Panc1 (cell line): ENCODE data around the gene NRGN. TPM values are rescaled to one million over a fixed set of nuclear protein-coding genes. Genes with fewer than 3 reads are reported as not detected.

Source experiments
- ATAC-seq: fragments of 200-7000 bp; cut with Tn5 transposase; 2 replicates; pipeline ENCODE4 v1.9.1; 2020; ENCODE audit warnings: mild to moderate bottlenecking, moderate library complexity
- BruUV-seq: library from RNA; stranded (reverse); fragments of 400-500 nt; replicated peaks from 2 replicates; lab custom pipeline; 2021; lab: Mats Ljungman, UMichigan
- CTCF ChIA-PET: fragments of 300-600 bp; sonication (Branson Sonifier 250); formaldehyde crosslinking; loops from one replicate; lab custom pipeline; 2022; ENCODE audit warnings: antibody characterized with exemption; lab: Charles Lee
- POLR2A ChIA-PET: fragments of 300-600 bp; sonication (Branson Sonifier 250); formaldehyde crosslinking; loops from one replicate; lab custom pipeline; 2022; ENCODE audit warnings: antibody characterized with exemption; lab: Charles Lee
- DNase-seq: peaks from one replicate; pipeline ENCODE4 v3.0.0-alpha.2; 2010; ENCODE audit warnings: low read depth, low spot score
- H3K27ac ChIP-seq: 2 replicates; pipeline ENCODE4 v1.5.1; 2011; ENCODE audit warnings: mild to moderate bottlenecking, low read length, inconsistent platforms
- H3K27me3 ChIP-seq: fragments of 200-500 bp; sonication (Bioruptor generic); 2 replicates; pipeline ENCODE4 v1.6.0; 2014; ENCODE audit warnings: low read length, inconsistent platforms; ENCODE audit not compliant: control insufficient read depth, insufficient read depth
- H3K36me3 ChIP-seq: fragments of 200-500 bp; sonication (Bioruptor generic); 2 replicates; pipeline ENCODE4 v1.5.1; 2014; ENCODE audit warnings: inconsistent platforms, mild to moderate bottlenecking, low read length, moderate library complexity; ENCODE audit not compliant: control insufficient read depth, insufficient read depth
- H3K4me1 ChIP-seq: 2 replicates; pipeline ENCODE4 v1.5.1; 2011; ENCODE audit warnings: inconsistent platforms, mild to moderate bottlenecking, low read length, moderate library complexity; ENCODE audit not compliant: control insufficient read depth, insufficient read depth
- H3K4me3 ChIP-seq, 2 experiments: 2 replicates each; pipeline ENCODE4 v1.5.1; 2011 to 2012; ENCODE audit warnings: low read depth in 2 of 2, low read length in 2 of 2, mild to moderate bottlenecking in 2 of 2, inconsistent platforms in 1 of 2, moderate library complexity in 1 of 2
- H3K9me3 ChIP-seq: fragments of 200-500 bp; sonication (Bioruptor generic); 2 replicates; pipeline ENCODE4 v1.5.1; 2014; ENCODE audit warnings: low read depth, mild to moderate bottlenecking, inconsistent platforms, low read length, moderate library complexity; ENCODE audit not compliant: control insufficient read depth, insufficient read depth
- POLR2AphosphoS5 ChIP-seq: IDR thresholded peaks from 2 replicates; pipeline ENCODE4 v1.6.1; 2012; ENCODE audit warnings: mild to moderate bottlenecking, low read depth, low read length, moderate library complexity
- SIN3A ChIP-seq: IDR thresholded peaks from 2 replicates; pipeline ENCODE4 v1.6.1; 2012; ENCODE audit warnings: low read depth, mild to moderate bottlenecking, low read length, moderate library complexity, borderline replicate concordance; ENCODE audit not compliant: insufficient read depth
- TCF7L2 ChIP-seq: IDR thresholded peaks from 2 replicates; pipeline ENCODE4 v1.6.1; 2011; ENCODE audit warnings: mild to moderate bottlenecking, low read depth, low read length, inconsistent platforms
- in situ Hi-C: cut with HindIII; loops from 2 replicates; pipeline ENCODE4 v1.10.0; 2016; ENCODE audit warnings: low sequenced_read_pairs, low pct_unique_long_range_greater_than_20kb
- intact Hi-C: fragments of 100-400 bp; cut with micrococcal nuclease; formaldehyde crosslinking; loops from one replicate; pipeline ENCODE4 v1.10.0; 2022; ENCODE audit not compliant: unreplicated experiment
- total RNA-seq: library from RNA; stranded (reverse); gene quantifications from one replicate; pipeline ENCODE4 v1.2.1, GENCODE V29; 2021; ENCODE audit not compliant: unreplicated experiment
- TF ChIP-seq, protein P1 (sequence below): fragments of 450-650 bp; IDR thresholded peaks from 2 replicates; pipeline ENCODE4 v1.5.1; 2017; ENCODE audit warnings: mild to moderate bottlenecking
- TF ChIP-seq, protein P2 (sequence below), 2 experiments: IDR thresholded peaks; 2 replicates each; pipeline ENCODE4 v1.6.1; 2011 to 2012; ENCODE audit warnings: low read depth in 2 of 2, control low read depth in 1 of 2, low read length in 1 of 2, mild to moderate bottlenecking in 1 of 2, moderate library complexity in 1 of 2; ENCODE audit not compliant: insufficient read depth in 1 of 2

NRGN gene
- total RNA-seq, 1 experiment from 2014 or later, result 5.7 TPM

DNA sequence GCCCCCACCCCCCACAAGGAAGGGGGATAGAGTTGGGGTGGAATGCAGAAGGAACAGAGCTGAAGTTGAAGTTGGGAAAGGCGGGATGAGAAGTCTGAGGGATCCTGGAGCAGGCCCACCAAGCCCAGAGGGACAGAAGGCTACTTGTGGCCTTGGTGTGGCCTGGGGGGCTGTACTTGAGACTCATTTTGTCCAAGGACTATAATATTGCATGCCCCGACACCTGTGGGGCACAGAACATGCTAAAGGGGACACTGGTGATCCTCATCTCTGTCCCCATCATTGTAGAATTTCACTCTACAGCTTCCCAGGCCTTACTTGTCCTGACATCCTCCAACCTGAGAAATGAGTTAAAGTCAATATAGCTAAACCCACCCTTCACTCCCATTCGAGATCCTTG is 21.1 kb downstream of the NRGN start:
- ATAC-seq (no peak), DNase-seq (no peak)
- intact Hi-C loops (loop anchor here (5.0 kb wide), 1 partner anchor 36 kb away; no protein-coding TSS in a partner anchor), in situ Hi-C loops (no loop called here)
- H3K4me1 ChIP-seq, result peaks cover 7% of the 10 kb centered on the region; the same call in 1 of the 2 replicates
- no peak overlapping the region for H3K4me3 ChIP-seq
- TF ChIP-seq, protein P1, sequence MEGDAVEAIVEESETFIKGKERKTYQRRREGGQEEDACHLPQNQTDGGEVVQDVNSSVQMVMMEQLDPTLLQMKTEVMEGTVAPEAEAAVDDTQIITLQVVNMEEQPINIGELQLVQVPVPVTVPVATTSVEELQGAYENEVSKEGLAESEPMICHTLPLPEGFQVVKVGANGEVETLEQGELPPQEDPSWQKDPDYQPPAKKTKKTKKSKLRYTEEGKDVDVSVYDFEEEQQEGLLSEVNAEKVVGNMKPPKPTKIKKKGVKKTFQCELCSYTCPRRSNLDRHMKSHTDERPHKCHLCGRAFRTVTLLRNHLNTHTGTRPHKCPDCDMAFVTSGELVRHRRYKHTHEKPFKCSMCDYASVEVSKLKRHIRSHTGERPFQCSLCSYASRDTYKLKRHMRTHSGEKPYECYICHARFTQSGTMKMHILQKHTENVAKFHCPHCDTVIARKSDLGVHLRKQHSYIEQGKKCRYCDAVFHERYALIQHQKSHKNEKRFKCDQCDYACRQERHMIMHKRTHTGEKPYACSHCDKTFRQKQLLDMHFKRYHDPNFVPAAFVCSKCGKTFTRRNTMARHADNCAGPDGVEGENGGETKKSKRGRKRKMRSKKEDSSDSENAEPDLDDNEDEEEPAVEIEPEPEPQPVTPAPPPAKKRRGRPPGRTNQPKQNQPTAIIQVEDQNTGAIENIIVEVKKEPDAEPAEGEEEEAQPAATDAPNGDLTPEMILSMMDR, result no peak
- BruUV-seq, result no TSS peak
- ChIA-PET POLR2A (no interaction called here), CTCF (interaction anchor here (0.7 kb wide), 1 partner anchor 79 kb away, joined by 11 read pairs; no protein-coding TSS in a partner anchor)
- no peaks in the 10 kb centered on the region; the same call in 1 of the 2 replicates for H3K36me3 ChIP-seq
- H3K27me3 ChIP-seq, result no peaks in the 10 kb centered on the region
- no peak overlapping the region for H3K27ac ChIP-seq
- no peaks in the 10 kb centered on the region for H3K9me3 ChIP-seq

DNA sequence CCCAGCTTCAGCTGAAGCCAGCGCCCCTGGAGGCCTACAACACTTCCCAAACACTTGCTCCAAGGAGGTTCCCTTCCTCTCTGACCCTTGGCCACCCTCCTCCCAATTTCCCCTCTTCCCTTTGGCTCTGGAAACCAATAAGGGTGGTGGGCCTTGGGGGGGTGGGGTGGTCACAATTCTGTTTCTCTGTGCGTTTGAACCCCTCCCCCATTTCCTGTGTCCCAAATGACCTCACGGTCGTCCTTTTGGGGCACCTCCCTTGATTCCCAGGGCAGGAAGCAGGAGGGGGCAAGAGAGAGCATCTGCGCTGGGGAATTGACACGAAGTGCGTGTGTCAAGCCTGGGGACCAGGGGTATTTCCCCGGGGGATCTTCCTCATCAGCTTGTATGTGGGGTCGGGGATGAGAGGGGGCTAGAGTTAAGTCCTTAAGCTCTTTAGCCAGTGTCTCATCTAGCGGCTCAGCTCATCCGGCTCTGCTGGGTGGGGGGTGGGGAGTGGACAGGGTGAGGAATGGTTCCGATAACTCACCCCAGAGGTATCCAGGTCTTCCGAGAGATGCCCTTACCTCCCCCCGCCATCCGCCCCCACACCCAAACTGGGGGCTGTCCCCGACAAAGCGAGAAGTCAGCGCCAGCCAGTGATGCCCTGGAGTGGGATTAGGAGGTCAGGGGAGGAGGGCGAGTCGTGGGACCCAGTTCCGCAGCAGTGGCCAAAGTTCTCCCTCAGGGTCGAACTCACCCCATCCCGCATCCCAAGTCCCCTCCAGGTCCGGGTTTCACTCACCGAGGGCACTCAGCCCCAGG is 21.8 kb downstream of the NRGN start:
- intact Hi-C loops (loop anchor here (2.0 to 5.0 kb wide), 2 partner anchors 36 to 75 kb away; no protein-coding TSS in a partner anchor), in situ Hi-C loops (no loop called here)
- Histone ChIP-seq H3K27me3 (no peaks in the 10 kb centered on the region), H3K9me3 (no peaks in the 10 kb centered on the region), H3K4me1 (peaks cover 7% of the 10 kb centered on the region; the same call in 1 of the 2 replicates), H3K4me3 (peak overlapping the region; percentile 59 to 88), H3K36me3 (no peaks in the 10 kb centered on the region; the same call in none of the 2 replicates), H3K27ac (no peak overlapping the region)
- ATAC-seq, result no peak
- TF ChIP-seq, protein P1, result no peak
- TF ChIP-seq POLR2AphosphoS5 (no peak), TCF7L2 (no peak), SIN3A (no peak)
- TF ChIP-seq, protein P2, sequence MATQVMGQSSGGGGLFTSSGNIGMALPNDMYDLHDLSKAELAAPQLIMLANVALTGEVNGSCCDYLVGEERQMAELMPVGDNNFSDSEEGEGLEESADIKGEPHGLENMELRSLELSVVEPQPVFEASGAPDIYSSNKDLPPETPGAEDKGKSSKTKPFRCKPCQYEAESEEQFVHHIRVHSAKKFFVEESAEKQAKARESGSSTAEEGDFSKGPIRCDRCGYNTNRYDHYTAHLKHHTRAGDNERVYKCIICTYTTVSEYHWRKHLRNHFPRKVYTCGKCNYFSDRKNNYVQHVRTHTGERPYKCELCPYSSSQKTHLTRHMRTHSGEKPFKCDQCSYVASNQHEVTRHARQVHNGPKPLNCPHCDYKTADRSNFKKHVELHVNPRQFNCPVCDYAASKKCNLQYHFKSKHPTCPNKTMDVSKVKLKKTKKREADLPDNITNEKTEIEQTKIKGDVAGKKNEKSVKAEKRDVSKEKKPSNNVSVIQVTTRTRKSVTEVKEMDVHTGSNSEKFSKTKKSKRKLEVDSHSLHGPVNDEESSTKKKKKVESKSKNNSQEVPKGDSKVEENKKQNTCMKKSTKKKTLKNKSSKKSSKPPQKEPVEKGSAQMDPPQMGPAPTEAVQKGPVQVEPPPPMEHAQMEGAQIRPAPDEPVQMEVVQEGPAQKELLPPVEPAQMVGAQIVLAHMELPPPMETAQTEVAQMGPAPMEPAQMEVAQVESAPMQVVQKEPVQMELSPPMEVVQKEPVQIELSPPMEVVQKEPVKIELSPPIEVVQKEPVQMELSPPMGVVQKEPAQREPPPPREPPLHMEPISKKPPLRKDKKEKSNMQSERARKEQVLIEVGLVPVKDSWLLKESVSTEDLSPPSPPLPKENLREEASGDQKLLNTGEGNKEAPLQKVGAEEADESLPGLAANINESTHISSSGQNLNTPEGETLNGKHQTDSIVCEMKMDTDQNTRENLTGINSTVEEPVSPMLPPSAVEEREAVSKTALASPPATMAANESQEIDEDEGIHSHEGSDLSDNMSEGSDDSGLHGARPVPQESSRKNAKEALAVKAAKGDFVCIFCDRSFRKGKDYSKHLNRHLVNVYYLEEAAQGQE (IDR thresholded peaks at IDR 0.05; ENCODE audit: insufficient read depth in 1 of 2, low read depth in 2 of 2, low read length in 1 of 2), result no peak
- no peak for DNase-seq
- CTCF ChIA-PET, result interaction anchor here (0.6 to 0.7 kb wide), 3 partner anchors 32 to 456 kb away, joined by 4 to 11 read pairs (median 6); no protein-coding TSS in a partner anchor
- POLR2A ChIA-PET, result no interaction called here
- no TSS peak for BruUV-seq
